GM19463 (cell line): ENCODE data around the gene OTOP2.
"Not testable (repeated sequence)": the region's sequence is repeated elsewhere in the genome, so short reads cannot be mapped to it uniquely, and the experiment has no call there.

Experiments used
- ATAC-seq: cut with Tn5 transposase; IDR thresholded peaks from one replicate; pipeline ENCODE4 v1.9.1; 2021; ENCODE audit warnings: mild to moderate bottlenecking, moderate library complexity; ENCODE audit not compliant: unreplicated experiment

Gene OTOP2

GRCh38 chr17:74951680-74952421, 27.8 kb downstream of the OTOP2 start:
- no peak for ATAC-seq

GRCh38 chr17:74952431-74953133, 28.5 kb downstream of the OTOP2 start:
- no peak for ATAC-seq

- no peak for ATAC-seq
These were observed 29.1 kb downstream of the OTOP2 start for GRCh38 chr17:74953134-74953687.

- no peak for ATAC-seq
These were observed 30.0 kb downstream of the OTOP2 start for GRCh38 chr17:74954115-74954514.

- ATAC-seq = no peak
These were observed 30.8 kb downstream of the OTOP2 start for GRCh38 chr17:74954665-74955421.

GRCh38 chr17:74956093-74956492, 32.0 kb downstream of the OTOP2 start:
- ATAC-seq = no peak

GRCh38 chr17:74957935-74958740, 34.1 kb downstream of the OTOP2 start:
- ATAC-seq = no peak

GRCh38 chr17:74959826-74960515, 35.9 kb downstream of the OTOP2 start:
- ATAC-seq = no peak

GRCh38 chr17:74960570-74961342, 36.7 kb downstream of the OTOP2 start:
- no peak for ATAC-seq

- ATAC-seq = no peak
These were observed 37.7 kb downstream of the OTOP2 start for GRCh38 chr17:74961657-74962350.

GRCh38 chr17:74962622-74963394, 38.7 kb downstream of the OTOP2 start:
- no peak for ATAC-seq

GRCh38 chr17:74963656-74964055, 39.6 kb downstream of the OTOP2 start:
- ATAC-seq = no peak

GRCh38 chr17:74964246-74964761, 40.2 kb downstream of the OTOP2 start:
- no peak for ATAC-seq

- ATAC-seq = no peak
These were observed 41.0 kb downstream of the OTOP2 start for GRCh38 chr17:74964988-74965622.

- no peak for ATAC-seq
These were observed 44.3 kb downstream of the OTOP2 start for GRCh38 chr17:74968361-74968780.

GRCh38 chr17:74969501-74969900, 45.4 kb downstream of the OTOP2 start:
- ATAC-seq = not testable (repeated sequence)

GRCh38 chr17:74970395-74970794, 46.3 kb downstream of the OTOP2 start:
- ATAC-seq = no peak
